Nephron progenitor cell (in vitro differentiated cells): Measurements from ENCODE around the gene EXTL1.

Experiments
- DNase-seq: peaks from one replicate; pipeline ENCODE4 v3.0.0; 2021
- H3K27ac Mint-ChIP-seq: 2 replicates; pipeline ENCODE4 v1.8.0; 2021; ENCODE audit warnings: mild to moderate bottlenecking, moderate library complexity, mixed read lengths
- H3K27me3 Mint-ChIP-seq: 2 replicates; pipeline ENCODE4 v1.8.0; 2021; ENCODE audit warnings: mild to moderate bottlenecking, low read depth, mixed read lengths; ENCODE audit not compliant: poor library complexity
- H3K36me3 Mint-ChIP-seq: 2 replicates; pipeline ENCODE4 v1.8.0; 2021; ENCODE audit warnings: low read depth, mixed read lengths
- H3K4me1 Mint-ChIP-seq: 2 replicates; pipeline ENCODE4 v1.8.0; 2021; ENCODE audit warnings: mixed read lengths
- H3K4me3 Mint-ChIP-seq: 2 replicates; pipeline ENCODE4 v1.8.0; 2021; ENCODE audit warnings: mild to moderate bottlenecking, moderate library complexity, mixed read lengths
- H3K9me3 Mint-ChIP-seq: 2 replicates; pipeline ENCODE4 v1.8.0; 2021; ENCODE audit warnings: mild to moderate bottlenecking, moderate library complexity, mixed read lengths
- CTCF ChIP-seq: fragments of 200-600 bp; sonication (generic); IDR thresholded peaks from 2 replicates; pipeline ENCODE4 v1.5.0; 2021; ENCODE audit warnings: antibody characterized with exemption

The EXTL1 gene

DNA sequence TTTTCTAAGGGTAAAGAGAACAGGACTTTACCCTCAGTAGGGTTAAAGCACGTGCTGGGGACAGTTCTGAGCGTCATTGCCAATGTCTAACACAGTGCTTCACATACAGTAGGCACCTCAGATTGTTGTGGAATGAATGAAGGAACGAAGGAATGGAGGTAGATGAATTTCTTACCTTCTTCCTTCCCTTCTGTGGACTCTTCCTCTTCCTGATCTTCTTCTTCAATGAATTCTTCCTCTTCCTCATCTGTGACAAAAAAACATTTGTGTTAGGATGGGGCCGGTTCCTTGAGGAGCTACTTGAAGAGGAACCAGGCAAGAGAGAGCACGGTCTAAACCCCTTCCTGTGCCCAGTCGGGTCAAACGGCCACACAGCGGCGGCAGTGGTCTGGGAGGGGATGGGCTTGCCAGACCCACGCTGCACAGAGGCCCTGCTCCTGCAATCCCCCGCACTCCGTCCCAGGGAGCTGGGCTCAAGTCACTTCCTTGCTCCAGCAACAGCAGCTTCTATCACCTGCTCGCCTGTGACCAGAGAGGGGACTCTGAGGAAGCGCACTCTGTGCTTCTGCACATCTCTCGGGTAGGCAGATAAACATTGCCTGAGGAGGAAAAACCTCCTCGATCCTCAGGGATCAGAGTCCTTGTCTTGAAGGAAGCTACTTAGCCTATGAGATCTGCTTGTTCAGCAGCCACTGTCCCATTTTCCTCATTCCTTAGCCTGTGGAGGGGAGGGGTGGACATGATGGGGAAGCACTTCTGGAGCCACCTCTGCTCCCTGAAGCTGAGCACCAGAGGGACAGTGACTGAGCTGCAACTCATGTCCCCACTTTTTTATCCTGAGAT, 32.4 kb downstream of the EXTL1 start:
- Mint-ChIP-seq H3K4me3 (no peak overlapping the region), H3K27ac (no peak overlapping the region), H3K4me1 (peaks cover 24% of the 10 kb centered on the region), H3K36me3 (no peaks in the 10 kb centered on the region), H3K27me3 (peaks cover 68% of the 10 kb centered on the region), H3K9me3 (no peaks in the 10 kb centered on the region)
- TF ChIP-seq CTCF = no peak
- DNase-seq = peak; percentile 54

DNA sequence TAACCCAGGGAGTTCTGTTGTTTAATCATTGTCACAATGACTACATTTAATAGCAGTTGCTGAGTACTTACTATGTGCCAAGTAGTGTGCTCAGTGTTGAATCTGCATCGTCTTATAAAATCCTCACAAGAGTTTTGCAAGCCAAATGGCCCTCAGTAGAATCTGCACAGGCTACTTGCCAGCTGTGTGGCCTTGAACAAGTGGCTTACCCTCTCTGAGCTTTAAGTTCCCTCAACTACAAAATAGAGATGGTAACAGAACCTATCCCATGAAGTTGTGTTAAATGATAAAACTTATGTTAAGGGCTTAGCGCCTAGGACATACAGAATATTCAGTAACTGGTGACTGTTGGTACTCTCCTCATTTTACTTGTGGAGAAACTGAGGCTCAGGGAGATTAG, 33.5 kb downstream of the EXTL1 start:
- no peaks in the 10 kb centered on the region for H3K36me3 Mint-ChIP-seq
- H3K4me1 Mint-ChIP-seq = peaks cover 29% of the 10 kb centered on the region
- no peaks in the 10 kb centered on the region for H3K9me3 Mint-ChIP-seq
- no peak for DNase-seq
- TF ChIP-seq CTCF = no peak
- H3K27ac Mint-ChIP-seq = no peak overlapping the region
- no peak overlapping the region for H3K4me3 Mint-ChIP-seq
- H3K27me3 Mint-ChIP-seq = peaks cover 60% of the 10 kb centered on the region

GRCh38 chr1:26057189-26057588, 35.6 kb downstream of the EXTL1 start:
- no peak for DNase-seq
- Mint-ChIP-seq H3K9me3 (no peaks in the 10 kb centered on the region), H3K4me1 (peaks cover 28% of the 10 kb centered on the region), H3K36me3 (no peaks in the 10 kb centered on the region), H3K4me3 (no peak overlapping the region), H3K27ac (no peak overlapping the region), H3K27me3 (peaks cover 42% of the 10 kb centered on the region)
- TF ChIP-seq CTCF = no peak

- Mint-ChIP-seq H3K4me1 (peaks cover 28% of the 10 kb centered on the region), H3K27ac (no peak overlapping the region), H3K27me3 (peaks cover 33% of the 10 kb centered on the region), H3K36me3 (no peaks in the 10 kb centered on the region), H3K9me3 (no peaks in the 10 kb centered on the region), H3K4me3 (no peak overlapping the region)
- DNase-seq = no peak
- TF ChIP-seq CTCF = no peak
Measured at GRCh38 chr1:26058052-26058595, 36.5 kb downstream of the EXTL1 start.

GRCh38 chr1:26059906-26060305, 38.3 kb downstream of the EXTL1 start:
- no peak for DNase-seq
- H3K9me3 Mint-ChIP-seq = no peaks in the 10 kb centered on the region
- peaks cover 29% of the 10 kb centered on the region for H3K27me3 Mint-ChIP-seq
- peaks cover 22% of the 10 kb centered on the region for H3K4me1 Mint-ChIP-seq
- no peak overlapping the region for H3K4me3 Mint-ChIP-seq
- no peak for TF ChIP-seq CTCF
- no peak overlapping the region for H3K27ac Mint-ChIP-seq
- no peaks in the 10 kb centered on the region for H3K36me3 Mint-ChIP-seq
